GM12873 (cell line): ENCODE results near the gene ENDOV.

Experiments used
- CTCF ChIP-seq: IDR thresholded peaks from 2 replicates; pipeline ENCODE4 v1.5.1; 2012; ENCODE audit warnings: low read depth, mild to moderate bottlenecking, moderate library complexity, low read length, control low read depth; ENCODE audit not compliant: insufficient read depth; ENCODE audit errors: missing control alignments

ENDOV gene

GRCh38 chr17:80455784-80456183, 40.8 kb downstream of the ENDOV start:
- no peak for TF ChIP-seq CTCF

GRCh38 chr17:80456465-80457235, 41.7 kb downstream of the ENDOV start:
- no peak for TF ChIP-seq CTCF

- TF ChIP-seq CTCF, result no peak
These were observed 42.4 kb downstream of the ENDOV start for GRCh38 chr17:80457236-80457856.

- TF ChIP-seq CTCF, result no peak
These were observed 43.0 kb downstream of the ENDOV start for GRCh38 chr17:80458016-80458415.

GRCh38 chr17:80459234-80459633, 44.3 kb downstream of the ENDOV start:
- TF ChIP-seq CTCF, result no peak

- no peak for TF ChIP-seq CTCF
These were observed 45.5 kb downstream of the ENDOV start for GRCh38 chr17:80460429-80460834.

- no peak for TF ChIP-seq CTCF
These were observed 46.7 kb downstream of the ENDOV start for GRCh38 chr17:80461528-80462160.
